Neural cell (in vitro differentiated cells): ENCODE measurements around the gene TAB3. TPM values are rescaled to one million over a fixed set of nuclear protein-coding genes. Genes with fewer than 3 reads are reported as not detected.
"Not testable (repeated sequence)": the region's sequence is repeated elsewhere in the genome, so short reads cannot be mapped to it uniquely, and the experiment has no call there.

ENCODE experiments used
- H2AFZ ChIP-seq: fragments of 200-600, 300-800 bp; sonication (generic), shearing (Covaris generic); 2 replicates; pipeline ENCODE4 v1.6.0; 2014; ENCODE audit warnings: low read depth, mild to moderate bottlenecking, antibody characterized with exemption, low read length, moderate library complexity
- H3F3A ChIP-seq: fragments of 200-600 bp; shearing (Covaris generic); 2 replicates; pipeline ENCODE4 v1.6.1; 2016; ENCODE audit warnings: mild to moderate bottlenecking, moderate library complexity, mixed read lengths, antibody characterized with exemption, low read length; ENCODE audit not compliant: insufficient read depth, poor library complexity, severe bottlenecking
- H3K27ac ChIP-seq: fragments of 200-600, 300-800 bp; sonication (generic), shearing (Covaris generic); 2 replicates; pipeline ENCODE4 v1.5.1; 2014; ENCODE audit warnings: mild to moderate bottlenecking, low read length, moderate library complexity
- H3K27me3 ChIP-seq: fragments of 300-800, 200-600 bp; sonication (generic), shearing (Covaris generic); 2 replicates; pipeline ENCODE4 v1.6.0; 2014; ENCODE audit warnings: mild to moderate bottlenecking, low read depth, low read length, moderate library complexity; ENCODE audit not compliant: insufficient read depth
- H3K36me3 ChIP-seq: fragments of 300-800, 200-600 bp; sonication (generic), shearing (Covaris generic); 2 replicates; pipeline ENCODE4 v1.5.1; 2014; ENCODE audit warnings: mild to moderate bottlenecking, antibody characterized with exemption, low read length, moderate library complexity; ENCODE audit not compliant: insufficient read depth
- H3K4me2 ChIP-seq: fragments of 300-800, 200-600 bp; sonication (generic), shearing (Covaris generic); 2 replicates; pipeline ENCODE4 v1.6.0; 2014; ENCODE audit warnings: mild to moderate bottlenecking, low read length
- H3K4me3 ChIP-seq: fragments of 300-800, 200-600 bp; sonication (generic), shearing (Covaris generic); 2 replicates; pipeline ENCODE4 v1.5.1; 2014; ENCODE audit warnings: mild to moderate bottlenecking, low read length, moderate library complexity
- H3K79me2 ChIP-seq: fragments of 200-600 bp; shearing (Covaris generic); replicated peaks from 2 replicates; pipeline ENCODE4 v1.6.0; 2014; ENCODE audit warnings: mild to moderate bottlenecking, low read length, moderate library complexity; ENCODE audit not compliant: insufficient read depth
- H3K9ac ChIP-seq: fragments of 300-800, 200-600 bp; sonication (generic), shearing (Covaris generic); 2 replicates; pipeline ENCODE4 v1.6.1; 2016; ENCODE audit warnings: mild to moderate bottlenecking, low read length, mixed read lengths
- H3K9me2 ChIP-seq: fragments of 200-600 bp; shearing (Covaris generic); 2 replicates; pipeline ENCODE4 v1.6.1; 2016; ENCODE audit warnings: mild to moderate bottlenecking, low read length, mixed read lengths; ENCODE audit not compliant: insufficient read depth
- H3K9me3 ChIP-seq: fragments of 200-600, 300-800 bp; sonication (generic), shearing (Covaris generic); 2 replicates; pipeline ENCODE4 v1.6.1; 2016; ENCODE audit warnings: mild to moderate bottlenecking, mixed run types, low read length, moderate library complexity, mixed read lengths
- H4K20me1 ChIP-seq: fragments of 200-600 bp; shearing (Covaris generic); 2 replicates; pipeline ENCODE4 v1.6.1; 2016; ENCODE audit warnings: mild to moderate bottlenecking, mixed run types; ENCODE audit not compliant: insufficient read depth
- EP300 ChIP-seq: fragments of 450-650 bp; conservative IDR thresholded peaks from 2 replicates; pipeline ENCODE4 v1.6.1; 2014; ENCODE audit warnings: antibody characterized with exemption, mild to moderate bottlenecking, moderate library complexity; ENCODE audit not compliant: poor library complexity, severe bottlenecking
- EZH2 ChIP-seq: fragments of 200-600, 300-800 bp; shearing (Covaris generic), sonication (generic); IDR thresholded peaks from 2 replicates; pipeline ENCODE4 v1.6.1; 2014; ENCODE audit warnings: antibody characterized with exemption, low read length, borderline replicate concordance, mild to moderate bottlenecking; ENCODE audit not compliant: insufficient read depth, poor library complexity, severe bottlenecking
- MXI1 ChIP-seq: fragments of 450-650 bp; conservative IDR thresholded peaks from 2 replicates; pipeline ENCODE4 v1.6.1; 2014; ENCODE audit warnings: antibody characterized with exemption, mild to moderate bottlenecking; ENCODE audit not compliant: poor library complexity, severe bottlenecking
- POLR2AphosphoS5 ChIP-seq: IDR thresholded peaks from 2 replicates; pipeline ENCODE4 v1.6.1; 2012
- RAD21 ChIP-seq: fragments of 450-650 bp; conservative IDR thresholded peaks from 2 replicates; pipeline ENCODE4 v1.6.1; 2014; ENCODE audit warnings: antibody characterized with exemption, mild to moderate bottlenecking, moderate library complexity
- SMC3 ChIP-seq: fragments of 450-650 bp; conservative IDR thresholded peaks from 2 replicates; pipeline ENCODE4 v1.6.1; 2014; ENCODE audit warnings: antibody characterized with exemption, mild to moderate bottlenecking, moderate library complexity; ENCODE audit not compliant: poor library complexity
- TAF1 ChIP-seq: IDR thresholded peaks from 2 replicates; pipeline ENCODE4 v1.6.1; 2012; ENCODE audit warnings: low read depth
- polyA plus RNA-seq: library from polyadenylated mRNA; depleted of rRNA; stranded (reverse); fragments of >200 nt; gene quantifications from 2 replicates; pipeline ENCODE4 v1.2.3, GENCODE V29; 2014
- TF ChIP-seq, protein P1 (sequence below): fragments of 450-650 bp; IDR thresholded peaks from 2 replicates; pipeline ENCODE4 v1.5.1; 2014; ENCODE audit warnings: antibody characterized with exemption, mild to moderate bottlenecking, moderate library complexity; ENCODE audit not compliant: poor library complexity, severe bottlenecking
- TF ChIP-seq, protein P2 (sequence below): IDR thresholded peaks from 2 replicates; pipeline ENCODE4 v1.6.1; 2012; ENCODE audit warnings: borderline replicate concordance

TAB3 gene
- polyA plus RNA-seq, 1 donor from 2014 or later = 28.7 TPM

DNA sequence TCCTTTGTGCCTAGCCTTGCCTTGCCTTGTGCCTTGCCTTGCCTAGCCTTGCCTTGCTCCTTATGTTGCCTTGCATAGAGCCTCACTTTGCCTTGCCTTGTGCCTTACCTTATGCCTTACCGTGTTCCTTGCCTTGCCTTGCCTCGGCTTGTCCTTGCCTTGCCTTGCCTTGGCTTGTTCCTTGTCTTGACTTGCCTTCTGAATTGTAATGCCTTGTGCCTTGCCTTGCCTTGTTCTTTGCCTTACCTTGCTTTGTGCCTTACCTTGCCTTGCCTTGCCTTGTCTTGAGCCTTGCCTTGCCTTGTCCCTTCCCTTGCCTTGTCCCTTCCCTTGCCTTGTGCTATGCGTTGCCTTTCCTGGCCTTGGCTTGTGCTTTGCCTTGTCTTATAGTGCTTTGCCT lies 90.2 kb downstream of the TAB3 start:
- H3K4me3 ChIP-seq = no peak overlapping the region

DNA sequence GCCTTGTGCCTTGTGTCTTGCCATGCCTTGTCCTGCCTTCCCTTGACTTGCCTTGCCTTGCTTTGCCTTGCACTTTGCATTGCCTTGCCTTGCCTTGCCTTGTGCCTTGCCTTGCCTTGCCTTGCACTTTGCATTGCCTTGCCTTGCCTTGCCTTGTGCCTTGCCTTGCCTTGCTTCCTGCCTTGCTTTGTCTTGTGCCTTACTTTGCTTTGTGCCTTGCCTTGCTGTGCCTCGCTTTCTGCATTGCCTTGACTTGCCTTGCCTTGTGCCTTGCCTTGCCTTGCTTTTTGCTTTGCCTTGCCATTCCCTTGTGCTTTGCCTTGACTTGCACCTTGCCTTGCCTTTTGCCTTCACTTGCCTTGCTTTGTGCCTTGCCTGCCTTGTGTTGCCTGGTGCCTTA lies 91.8 kb downstream of the TAB3 start:
- H3K27me3 ChIP-seq, H3K27ac ChIP-seq, H3K4me3 ChIP-seq, H3F3A ChIP-seq, H3K9ac ChIP-seq, H4K20me1 ChIP-seq, H2AFZ ChIP-seq, H3K9me3 ChIP-seq, H3K36me3 ChIP-seq, H3K9me2 ChIP-seq, H3K4me2 ChIP-seq, H3K79me2 ChIP-seq: not testable (repeated sequence)

More for the DNA sequence above, 90.2 kb downstream of the TAB3 start:
- H3K79me2 ChIP-seq = no peaks in the 10 kb centered on the region
- no peak overlapping the region for H2AFZ ChIP-seq
- H3K9ac ChIP-seq = no peak overlapping the region
- no peaks in the 10 kb centered on the region for H3K27me3 ChIP-seq
- H3K36me3 ChIP-seq = no peaks in the 10 kb centered on the region
- H3K9me3 ChIP-seq = no peaks in the 10 kb centered on the region
- no peaks in the 10 kb centered on the region for H3F3A ChIP-seq
- no peaks in the 10 kb centered on the region for H3K9me2 ChIP-seq
- no peaks in the 10 kb centered on the region for H4K20me1 ChIP-seq
- H3K4me2 ChIP-seq = no peak overlapping the region
- H3K27ac ChIP-seq = no peak overlapping the region
- TF ChIP-seq, protein P1, sequence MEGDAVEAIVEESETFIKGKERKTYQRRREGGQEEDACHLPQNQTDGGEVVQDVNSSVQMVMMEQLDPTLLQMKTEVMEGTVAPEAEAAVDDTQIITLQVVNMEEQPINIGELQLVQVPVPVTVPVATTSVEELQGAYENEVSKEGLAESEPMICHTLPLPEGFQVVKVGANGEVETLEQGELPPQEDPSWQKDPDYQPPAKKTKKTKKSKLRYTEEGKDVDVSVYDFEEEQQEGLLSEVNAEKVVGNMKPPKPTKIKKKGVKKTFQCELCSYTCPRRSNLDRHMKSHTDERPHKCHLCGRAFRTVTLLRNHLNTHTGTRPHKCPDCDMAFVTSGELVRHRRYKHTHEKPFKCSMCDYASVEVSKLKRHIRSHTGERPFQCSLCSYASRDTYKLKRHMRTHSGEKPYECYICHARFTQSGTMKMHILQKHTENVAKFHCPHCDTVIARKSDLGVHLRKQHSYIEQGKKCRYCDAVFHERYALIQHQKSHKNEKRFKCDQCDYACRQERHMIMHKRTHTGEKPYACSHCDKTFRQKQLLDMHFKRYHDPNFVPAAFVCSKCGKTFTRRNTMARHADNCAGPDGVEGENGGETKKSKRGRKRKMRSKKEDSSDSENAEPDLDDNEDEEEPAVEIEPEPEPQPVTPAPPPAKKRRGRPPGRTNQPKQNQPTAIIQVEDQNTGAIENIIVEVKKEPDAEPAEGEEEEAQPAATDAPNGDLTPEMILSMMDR = no peak
- TF ChIP-seq POLR2AphosphoS5 (no peak), EP300 (no peak), EZH2 (no peak), SMC3 (no peak), TAF1 (no peak), RAD21 (no peak), MXI1 (no peak)
- TF ChIP-seq, protein P2, sequence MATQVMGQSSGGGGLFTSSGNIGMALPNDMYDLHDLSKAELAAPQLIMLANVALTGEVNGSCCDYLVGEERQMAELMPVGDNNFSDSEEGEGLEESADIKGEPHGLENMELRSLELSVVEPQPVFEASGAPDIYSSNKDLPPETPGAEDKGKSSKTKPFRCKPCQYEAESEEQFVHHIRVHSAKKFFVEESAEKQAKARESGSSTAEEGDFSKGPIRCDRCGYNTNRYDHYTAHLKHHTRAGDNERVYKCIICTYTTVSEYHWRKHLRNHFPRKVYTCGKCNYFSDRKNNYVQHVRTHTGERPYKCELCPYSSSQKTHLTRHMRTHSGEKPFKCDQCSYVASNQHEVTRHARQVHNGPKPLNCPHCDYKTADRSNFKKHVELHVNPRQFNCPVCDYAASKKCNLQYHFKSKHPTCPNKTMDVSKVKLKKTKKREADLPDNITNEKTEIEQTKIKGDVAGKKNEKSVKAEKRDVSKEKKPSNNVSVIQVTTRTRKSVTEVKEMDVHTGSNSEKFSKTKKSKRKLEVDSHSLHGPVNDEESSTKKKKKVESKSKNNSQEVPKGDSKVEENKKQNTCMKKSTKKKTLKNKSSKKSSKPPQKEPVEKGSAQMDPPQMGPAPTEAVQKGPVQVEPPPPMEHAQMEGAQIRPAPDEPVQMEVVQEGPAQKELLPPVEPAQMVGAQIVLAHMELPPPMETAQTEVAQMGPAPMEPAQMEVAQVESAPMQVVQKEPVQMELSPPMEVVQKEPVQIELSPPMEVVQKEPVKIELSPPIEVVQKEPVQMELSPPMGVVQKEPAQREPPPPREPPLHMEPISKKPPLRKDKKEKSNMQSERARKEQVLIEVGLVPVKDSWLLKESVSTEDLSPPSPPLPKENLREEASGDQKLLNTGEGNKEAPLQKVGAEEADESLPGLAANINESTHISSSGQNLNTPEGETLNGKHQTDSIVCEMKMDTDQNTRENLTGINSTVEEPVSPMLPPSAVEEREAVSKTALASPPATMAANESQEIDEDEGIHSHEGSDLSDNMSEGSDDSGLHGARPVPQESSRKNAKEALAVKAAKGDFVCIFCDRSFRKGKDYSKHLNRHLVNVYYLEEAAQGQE = no peak
